ENCODE data around the gene TRERF1.

The TRERF1 gene

GRCh38 chr6:42394151-42394550 lies 57.6 kb downstream of the TRERF1 start:
- DNase-seq, result no peak

GRCh38 chr6:42393339-42393738 lies 58.4 kb downstream of the TRERF1 start:
- no peak for DNase-seq

GRCh38 chr6:42392833-42393232 lies 58.9 kb downstream of the TRERF1 start:
- no peak for DNase-seq

GRCh38 chr6:42391441-42391840 lies 60.3 kb downstream of the TRERF1 start:
- DNase-seq, result no peak

- no peak for DNase-seq
Measured at GRCh38 chr6:42390228-42390934, 61.3 kb downstream of the TRERF1 start.

GRCh38 chr6:42389736-42390135 lies 62.0 kb downstream of the TRERF1 start:
- DNase-seq, result no peak

GRCh38 chr6:42388046-42388445 lies 63.7 kb downstream of the TRERF1 start:
- DNase-seq, result no peak

GRCh38 chr6:42387336-42387735 lies 64.4 kb downstream of the TRERF1 start:
- DNase-seq, result no peak

- DNase-seq, result no peak
Measured at GRCh38 chr6:42385339-42385738, 66.4 kb downstream of the TRERF1 start.

GRCh38 chr6:42383421-42384205 lies 68.1 kb downstream of the TRERF1 start:
- no peak for DNase-seq

GRCh38 chr6:42381850-42382249 lies 69.9 kb downstream of the TRERF1 start:
- DNase-seq, result no peak

GRCh38 chr6:42380228-42380979 lies 71.3 kb downstream of the TRERF1 start:
- no peak for DNase-seq

- peak; percentile 54 to 62 (median 60) for DNase-seq
Measured at GRCh38 chr6:42378536-42378935, 73.2 kb downstream of the TRERF1 start.

- no peak for DNase-seq
Measured at GRCh38 chr6:42378125-42378524, 73.6 kb downstream of the TRERF1 start.

- DNase-seq, result no peak
Measured at GRCh38 chr6:42375007-42375635, 76.6 kb downstream of the TRERF1 start.

- DNase-seq, result peak in 2 of 3 donors; percentile 43 to 60
Measured at GRCh38 chr6:42374018-42374669, 77.6 kb downstream of the TRERF1 start.

GRCh38 chr6:42372699-42373098 lies 79.0 kb downstream of the TRERF1 start:
- DNase-seq, result peak in 2 of 3 donors; percentile 33 to 47

- DNase-seq, result no peak
Measured at GRCh38 chr6:42370323-42370985, 81.3 kb downstream of the TRERF1 start.

GRCh38 chr6:42369568-42369967 lies 82.2 kb downstream of the TRERF1 start:
- DNase-seq, result no peak

GRCh38 chr6:42368181-42368580 lies 83.5 kb downstream of the TRERF1 start:
- peak; percentile 69 to 76 (median 73) for DNase-seq

GRCh38 chr6:42367353-42368011 lies 84.2 kb downstream of the TRERF1 start:
- peak; percentile 86 to 92 (median 92) for DNase-seq
